MCF 10A (cell line): Measurements from ENCODE around the gene SMOC2. TPM values are rescaled to one million over a fixed set of nuclear protein-coding genes. Genes with fewer than 3 reads are reported as not detected.
A peak's percentile ranks its signal among the peaks of the same experiment; 100 is the strongest.

Experiments
- BruUV-seq: library from RNA; stranded (reverse); fragments of 400-500 nt; replicated peaks from 2 replicates; lab custom pipeline; 2021; lab: Mats Ljungman, UMichigan
- CTCF ChIA-PET: fragments of 300-600 bp; sonication (Branson Sonifier 250); formaldehyde crosslinking; extraction: SDS; loops from one replicate; lab custom pipeline; 2021; ENCODE audit warnings: antibody characterized with exemption, inconsistent platforms; lab: Yijun Ruan, JAX
- POLR2A ChIA-PET: fragments of 300-600, 350-650 bp; sonication (Branson Sonifier 250); formaldehyde crosslinking; extraction: SDS; loops from one replicate; lab custom pipeline; 2020; ENCODE audit warnings: antibody characterized with exemption, inconsistent platforms; lab: Yijun Ruan, JAX
- DNase-seq: peaks from one replicate; pipeline ENCODE4 v3.0.0-alpha.2; 2018; ENCODE audit not compliant: unreplicated experiment
- H3K27ac Mint-ChIP-seq: one replicate; pipeline ENCODE4 v1.8.0; 2022; ENCODE audit warnings: mild to moderate bottlenecking, low read depth, mixed read lengths; ENCODE audit not compliant: unreplicated experiment
- H3K27me3 Mint-ChIP-seq: one replicate; pipeline ENCODE4 v1.8.0; 2022; ENCODE audit warnings: mixed read lengths; ENCODE audit not compliant: insufficient read depth, unreplicated experiment
- H3K36me3 Mint-ChIP-seq: one replicate; pipeline ENCODE4 v1.8.0; 2022; ENCODE audit warnings: mild to moderate bottlenecking, moderate library complexity, mixed read lengths; ENCODE audit not compliant: insufficient read depth, unreplicated experiment
- H3K4me1 Mint-ChIP-seq: one replicate; pipeline ENCODE4 v1.8.0; 2022; ENCODE audit warnings: mixed read lengths; ENCODE audit not compliant: insufficient read depth, unreplicated experiment
- H3K4me3 Mint-ChIP-seq: one replicate; pipeline ENCODE4 v1.8.0; 2022; ENCODE audit warnings: mild to moderate bottlenecking, moderate library complexity, mixed read lengths; ENCODE audit not compliant: unreplicated experiment
- H3K9me3 Mint-ChIP-seq: one replicate; pipeline ENCODE4 v1.8.0; 2022; ENCODE audit warnings: mixed read lengths; ENCODE audit not compliant: unreplicated experiment
- intact Hi-C: fragments of 100-400 bp; cut with micrococcal nuclease; formaldehyde crosslinking; loops from 2 replicates; pipeline ENCODE4 v1.14.1; 2022
- total RNA-seq: library from RNA; stranded (reverse); gene quantifications from 2 replicates; pipeline ENCODE4 v1.2.3, GENCODE V29; 2022
- TF ChIP-seq, protein P1 (sequence below): fragments of 200-600 bp; IDR thresholded peaks from one replicate; pipeline ENCODE4 v1.8.0; 2022; ENCODE audit warnings: antibody characterized with exemption, mild to moderate bottlenecking; ENCODE audit not compliant: unreplicated experiment

Gene SMOC2
- total RNA-seq, 1 experiment from 2014 or later: not detected

DNA sequence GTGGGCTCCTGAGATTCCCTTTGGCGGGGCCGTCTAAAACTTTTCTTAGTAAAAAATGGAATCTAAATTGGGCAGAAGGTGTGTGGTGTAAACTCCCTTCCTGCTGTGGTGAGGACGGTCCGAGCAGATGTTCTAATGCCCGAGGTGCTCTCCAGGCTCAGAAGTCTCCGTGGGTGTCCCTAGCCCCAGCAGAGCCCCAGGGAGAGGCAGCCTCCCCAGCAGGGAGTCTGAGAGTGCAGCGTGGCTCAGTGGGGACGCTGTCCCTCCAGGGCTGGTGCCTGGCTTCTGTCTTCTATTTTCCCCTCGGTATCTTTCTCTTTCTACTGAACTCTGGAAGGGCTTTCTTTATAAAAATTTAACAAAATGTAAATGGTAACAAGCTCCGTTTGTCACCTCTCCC lies 208.2 kb downstream of the SMOC2 start:
- no peaks in the 10 kb centered on the region for H3K27me3 Mint-ChIP-seq

DNA sequence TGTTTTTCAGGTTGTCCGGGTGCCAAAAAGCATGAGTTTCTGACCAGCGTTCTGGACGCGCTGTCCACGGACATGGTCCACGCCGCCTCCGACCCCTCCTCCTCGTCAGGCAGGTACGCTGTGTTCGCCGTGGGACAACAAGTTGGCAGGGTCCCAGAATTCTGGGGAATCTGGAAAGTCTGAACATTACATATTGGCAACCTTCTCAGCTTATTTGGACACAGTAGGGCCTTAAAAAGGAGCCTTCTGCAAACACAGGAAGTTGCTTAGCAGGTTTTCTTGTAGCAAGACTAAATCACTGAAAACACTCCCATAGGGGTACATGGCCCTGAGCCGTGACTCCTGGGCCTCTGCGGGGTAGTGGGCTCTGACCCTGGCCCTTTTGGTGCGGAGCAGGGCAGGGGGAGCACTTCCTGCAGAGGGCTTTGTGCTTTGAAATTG lies 209.7 kb downstream of the SMOC2 start:
- no peaks in the 10 kb centered on the region for H3K9me3 Mint-ChIP-seq

More for the DNA sequence above, 208.2 kb downstream of the SMOC2 start:
- intact Hi-C loops: no loop called here
- ChIA-PET CTCF (no interaction called here), POLR2A (no interaction called here)
- Mint-ChIP-seq H3K4me3 (no peak overlapping the region), H3K4me1 (peaks cover 8% of the 10 kb centered on the region), H3K36me3 (no peaks in the 10 kb centered on the region), H3K9me3 (no peaks in the 10 kb centered on the region), H3K27ac (no peak overlapping the region)
- TF ChIP-seq, protein P1, sequence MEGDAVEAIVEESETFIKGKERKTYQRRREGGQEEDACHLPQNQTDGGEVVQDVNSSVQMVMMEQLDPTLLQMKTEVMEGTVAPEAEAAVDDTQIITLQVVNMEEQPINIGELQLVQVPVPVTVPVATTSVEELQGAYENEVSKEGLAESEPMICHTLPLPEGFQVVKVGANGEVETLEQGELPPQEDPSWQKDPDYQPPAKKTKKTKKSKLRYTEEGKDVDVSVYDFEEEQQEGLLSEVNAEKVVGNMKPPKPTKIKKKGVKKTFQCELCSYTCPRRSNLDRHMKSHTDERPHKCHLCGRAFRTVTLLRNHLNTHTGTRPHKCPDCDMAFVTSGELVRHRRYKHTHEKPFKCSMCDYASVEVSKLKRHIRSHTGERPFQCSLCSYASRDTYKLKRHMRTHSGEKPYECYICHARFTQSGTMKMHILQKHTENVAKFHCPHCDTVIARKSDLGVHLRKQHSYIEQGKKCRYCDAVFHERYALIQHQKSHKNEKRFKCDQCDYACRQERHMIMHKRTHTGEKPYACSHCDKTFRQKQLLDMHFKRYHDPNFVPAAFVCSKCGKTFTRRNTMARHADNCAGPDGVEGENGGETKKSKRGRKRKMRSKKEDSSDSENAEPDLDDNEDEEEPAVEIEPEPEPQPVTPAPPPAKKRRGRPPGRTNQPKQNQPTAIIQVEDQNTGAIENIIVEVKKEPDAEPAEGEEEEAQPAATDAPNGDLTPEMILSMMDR: no peak
- DNase-seq: no peak
- no TSS peak for BruUV-seq

DNA sequence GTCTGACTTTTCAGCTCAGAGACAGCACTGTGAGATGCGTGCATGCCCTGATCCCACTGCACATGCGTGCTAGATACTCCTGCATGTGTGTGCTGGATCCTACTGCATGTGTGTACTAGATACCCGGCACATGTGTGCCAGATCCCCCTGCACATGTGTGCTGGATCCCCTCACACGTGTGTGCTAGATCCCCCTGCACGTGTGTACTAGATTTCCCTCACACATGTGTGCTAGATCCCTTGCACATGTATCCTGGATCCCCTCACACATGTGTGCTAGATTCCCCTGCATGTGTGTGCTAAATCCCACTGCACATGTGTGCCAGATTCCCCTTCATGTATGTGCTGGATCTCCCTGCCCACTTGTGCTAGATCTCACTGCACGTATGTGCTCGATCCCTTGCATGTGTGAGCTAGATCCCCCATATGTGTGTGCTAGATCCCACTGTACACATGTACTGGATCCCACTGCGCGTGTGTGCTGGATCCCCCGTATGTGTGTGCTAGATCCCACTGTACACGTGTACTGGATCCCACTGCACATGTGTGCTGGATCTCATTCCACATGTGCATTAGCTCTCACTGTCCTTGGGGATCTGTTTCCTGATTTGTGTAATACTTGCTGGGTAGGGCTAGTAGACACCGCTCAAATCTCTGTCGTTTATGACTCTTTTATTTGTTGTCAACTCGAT lies 214.6 kb downstream of the SMOC2 start:
- Mint-ChIP-seq H3K4me1 (no peaks in the 10 kb centered on the region), H3K4me3 (no peak overlapping the region), H3K27me3 (peaks cover 28% of the 10 kb centered on the region), H3K36me3 (no peaks in the 10 kb centered on the region), H3K27ac (no peak overlapping the region), H3K9me3 (peaks cover 19% of the 10 kb centered on the region)
- no TSS peak for BruUV-seq
- intact Hi-C loops: no loop called here
- DNase-seq: no peak
- ChIA-PET POLR2A (no interaction called here), CTCF (no interaction called here)
- TF ChIP-seq, protein P1: no peak

More for the DNA sequence above, 209.7 kb downstream of the SMOC2 start:
- Mint-ChIP-seq H3K27me3 (no peaks in the 10 kb centered on the region), H3K4me1 (peaks cover 8% of the 10 kb centered on the region), H3K4me3 (no peak overlapping the region), H3K27ac (no peak overlapping the region), H3K36me3 (no peaks in the 10 kb centered on the region)
- TF ChIP-seq, protein P1: no peak
- BruUV-seq: no TSS peak
- intact Hi-C loops: no loop called here
- no peak for DNase-seq
- POLR2A ChIA-PET: interaction anchor here (0.5 kb wide), 1 partner anchor 19 kb away, joined by 3 read pairs; no protein-coding TSS in a partner anchor
- CTCF ChIA-PET: no interaction called here

DNA sequence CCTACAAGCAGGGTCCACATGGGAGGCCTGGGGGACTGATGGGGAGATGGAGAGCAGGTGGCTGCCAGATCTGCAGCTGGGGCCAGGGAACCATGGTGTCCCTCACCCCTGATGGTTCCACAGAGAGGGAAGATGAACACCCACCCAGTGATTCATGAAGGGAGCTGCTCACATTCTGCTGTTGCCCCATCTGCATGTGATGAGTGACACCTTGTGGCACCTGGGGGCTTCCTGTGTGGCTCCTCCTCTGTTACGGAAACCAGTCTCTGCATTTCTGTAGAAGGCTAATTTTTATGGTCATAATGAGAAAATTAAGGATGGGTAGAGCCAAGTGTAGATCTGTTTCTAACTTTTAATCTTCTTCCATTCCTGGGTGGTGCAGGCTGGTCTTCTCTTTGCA lies 217.1 kb downstream of the SMOC2 start:
- intact Hi-C loops: loop anchor here (2.0 kb wide), 1 partner anchor 287 kb away; no protein-coding TSS in a partner anchor
- Mint-ChIP-seq H3K4me3 (no peak overlapping the region), H3K36me3 (no peaks in the 10 kb centered on the region), H3K27me3 (peaks cover 46% of the 10 kb centered on the region), H3K27ac (no peak overlapping the region), H3K4me1 (peaks cover 7% of the 10 kb centered on the region), H3K9me3 (peaks cover 19% of the 10 kb centered on the region)
- ChIA-PET POLR2A (no interaction called here), CTCF (no interaction called here)
- TF ChIP-seq, protein P1: peak; percentile 22
- DNase-seq: no peak
- BruUV-seq: no TSS peak
